Kidney capillary endothelial cell (primary cell): ENCODE results near the gene TNNT1.

Experiments used
- DNase-seq: peaks from one replicate; pipeline ENCODE4 v3.0.0-alpha.2; 2018; ENCODE audit warnings: low spot score

TNNT1 gene

GRCh38 chr19:55088543-55089341 is 60.3 kb downstream of the TNNT1 start:
- DNase-seq, result peak; percentile 62

GRCh38 chr19:55088021-55088451 is 61.0 kb downstream of the TNNT1 start:
- no peak for DNase-seq

GRCh38 chr19:55087542-55087901 is 61.5 kb downstream of the TNNT1 start:
- peak; percentile 32 for DNase-seq

GRCh38 chr19:55086730-55087541 is 62.1 kb downstream of the TNNT1 start:
- DNase-seq, result peak; percentile 96

- DNase-seq, result no peak
Measured at GRCh38 chr19:55085923-55086715, 62.9 kb downstream of the TNNT1 start.

GRCh38 chr19:55084416-55084815 is 64.6 kb downstream of the TNNT1 start:
- no peak for DNase-seq

GRCh38 chr19:55083004-55083850 is 65.8 kb downstream of the TNNT1 start:
- DNase-seq, result no peak
